Psoas muscle (tissue), 8 donors: Measurements from ENCODE around the gene CTSE. TPM values are rescaled to one million over a fixed set of nuclear protein-coding genes. Genes with fewer than 3 reads are reported as not detected.

Experiments used
- ATAC-seq, 4 donors: fragments of 200-7000 bp; cut with Tn5 transposase; one replicate each; pipeline ENCODE4 v1.9.1; 2020; ENCODE audit warnings: moderate library complexity in 3 of 4, mild to moderate bottlenecking in 2 of 4
- DNase-seq, 2 donors: peaks; one replicate each; pipeline ENCODE4 v3.0.0-alpha.2; 2020
- H3K27ac ChIP-seq: fragments of 200-600 bp; one replicate; pipeline ENCODE4 v1.8.0; 2022
- H3K27me3 ChIP-seq, 3 donors: fragments of 200-600 bp in 1 of 3; one replicate each; pipeline versions ENCODE4 v1.6.1 to v1.8.0; 2013 to 2022; ENCODE audit warnings: low read length in 2 of 3, mild to moderate bottlenecking in 2 of 3, moderate library complexity in 1 of 3; ENCODE audit not compliant: insufficient read depth in 3 of 3
- H3K36me3 ChIP-seq, 2 donors: fragments of 200-600 bp in 1 of 2; one replicate each; pipeline versions ENCODE4 v1.6.1 to v1.8.0; 2013 to 2022; ENCODE audit warnings: low read depth in 1 of 2, mild to moderate bottlenecking in 1 of 2, moderate library complexity in 1 of 2; ENCODE audit not compliant: insufficient read depth in 1 of 2
- H3K4me1 ChIP-seq: fragments of 200-600 bp; one replicate; pipeline ENCODE4 v1.8.0; 2022
- H3K4me3 ChIP-seq: fragments of 200-600 bp; one replicate; pipeline ENCODE4 v1.8.0; 2022; ENCODE audit warnings: mild to moderate bottlenecking
- H3K9me3 ChIP-seq: fragments of 200-600 bp; one replicate; pipeline ENCODE4 v1.8.0; 2022
- CTCF ChIP-seq: fragments of 200-600 bp; IDR thresholded peaks from one replicate; pipeline ENCODE4 v1.8.0; 2022; ENCODE audit warnings: antibody characterized with exemption
- WGBS, 3 donors: extraction: QIAGEN DNeasy Blood & Tissue Kit; methylation state at CpG; one replicate each; pipeline versions ENCODE4 v1.1.6 to v1.1.7; 2013; 5-methylcytosine and 5-hydroxymethylcytosine counted together
- intact Hi-C, 2 donors: fragments of 100-400 bp; cut with DNase I; formaldehyde crosslinking; loops; one replicate each; pipeline versions ENCODE4 v1.11.0 to v1.14.2; 2022
- polyA plus RNA-seq, 3 donors: library from polyadenylated mRNA; stranded (reverse); fragments of 200-250 nt; gene quantifications; one replicate each; pipeline ENCODE4 v1.2.3, GENCODE V29; 2013
- total RNA-seq, 4 donors: library from RNA; stranded (reverse); fragmentation: NEBNext Ultra II Directional in 2 of 4; extraction: Animal tissue kit (Norgen Biotek cat#: 25700) in 2 of 4; gene quantifications; one replicate each; pipeline versions ENCODE4 v1.2.1 to v1.2.4, GENCODE V29; 2021 to 2023
- donor health status: healthy with polysubstance abuse.
- donor health status: DM: no; HTN: no; CAD: no; lungs with moderate emphysema.
- donor health status: Bipolar disorder and iron deficiency.
- donor health status: healthy.
- donor health status: DM: yes; HTN: yes; CAD: no.
- donor health status: DM: no; HTN: no; CAD: no.
- donor health status: DM: no; HTN: no; CAD: no.
- donor health status: DM: yes; HTN: yes; CAD: no.

Gene CTSE
- total and polyA plus RNA-seq, 7 donors: 0.03 to 0.22 (median 0.20) TPM; not detected in 4

GRCh38 chr1:205993068-205993467, 30.6 kb downstream of the CTSE start:
- Histone ChIP-seq H3K4me1 (peaks cover 3% of the 10 kb centered on the region), H3K27ac (no peak overlapping the region), H3K4me3 (no peak overlapping the region), H3K9me3 (no peaks in the 10 kb centered on the region), H3K36me3 (no peaks in the 10 kb centered on the region), H3K27me3 (no peaks in the 10 kb centered on the region)
- intact Hi-C loops: no loop called here
- no peak for TF ChIP-seq CTCF
- WGBS, 3 donors: 46 to 100% (median 89%) methylated on average over 1 of the region's 1 CpG
- no peak for DNase-seq
- peak in 3 of 4 donors; percentile 56 to 67 (median 59) for ATAC-seq

- H3K36me3 ChIP-seq: no peaks in the 10 kb centered on the region
- no peaks in the 10 kb centered on the region for H3K9me3 ChIP-seq
- no peak for DNase-seq
- no peaks in the 10 kb centered on the region for H3K27me3 ChIP-seq
- peak in 2 of 4 donors; percentile 22 to 30 for ATAC-seq
- no peak overlapping the region for H3K4me3 ChIP-seq
- TF ChIP-seq CTCF: no peak
- H3K27ac ChIP-seq: no peak overlapping the region
- intact Hi-C loops: no loop called here
- no peaks in the 10 kb centered on the region for H3K4me1 ChIP-seq
- WGBS, 3 donors: 89 to 94% (median 89%) methylated on average over 14 of the region's 14 CpGs
Measured at GRCh38 chr1:205992218-205992882, 31.3 kb downstream of the CTSE start.

GRCh38 chr1:205991237-205991636, 32.5 kb downstream of the CTSE start:
- TF ChIP-seq CTCF: no peak
- no peak overlapping the region for H3K4me3 ChIP-seq
- DNase-seq (no peak), ATAC-seq (no peak)
- no peaks in the 10 kb centered on the region for H3K9me3 ChIP-seq
- no peaks in the 10 kb centered on the region for H3K4me1 ChIP-seq
- no peaks in the 10 kb centered on the region for H3K27me3 ChIP-seq
- intact Hi-C loops: no loop called here
- WGBS, 3 donors: 85 to 90% (median 90%) methylated on average over 4 of the region's 4 CpGs
- H3K27ac ChIP-seq: no peak overlapping the region
- no peaks in the 10 kb centered on the region for H3K36me3 ChIP-seq

- no peak for TF ChIP-seq CTCF
- intact Hi-C loops: no loop called here
- WGBS, 3 donors: 80 to 90% (median 88%) methylated on average over 2 of the region's 2 CpGs
Measured at GRCh38 chr1:205990226-205990625, 33.5 kb downstream of the CTSE start.

GRCh38 chr1:205989786-205990185, 33.9 kb downstream of the CTSE start:
- WGBS, 3 donors: 80 to 87% (median 86%) methylated on average over 5 of the region's 5 CpGs
- Histone ChIP-seq H3K27ac (no peak overlapping the region), H3K9me3 (no peaks in the 10 kb centered on the region), H3K4me1 (no peaks in the 10 kb centered on the region), H3K4me3 (no peak overlapping the region), H3K27me3 (no peaks in the 10 kb centered on the region), H3K36me3 (no peaks in the 10 kb centered on the region)
- TF ChIP-seq CTCF: no peak
- DNase-seq: no peak
- no peak for ATAC-seq
- intact Hi-C loops: no loop called here

More at GRCh38 chr1:205990226-205990625, 33.5 kb downstream of the CTSE start:
- no peak for ATAC-seq
- Histone ChIP-seq H3K9me3 (no peaks in the 10 kb centered on the region), H3K27ac (no peak overlapping the region), H3K27me3 (no peaks in the 10 kb centered on the region), H3K36me3 (no peaks in the 10 kb centered on the region), H3K4me1 (no peaks in the 10 kb centered on the region), H3K4me3 (no peak overlapping the region)
- DNase-seq: no peak
